ENCODE measurements around the gene KLF13. TPM values are rescaled to one million over a fixed set of nuclear protein-coding genes. Genes with fewer than 3 reads are reported as not detected.

The KLF13 gene
- total RNA-seq, 2 experiments from 2014 or later: 214 to 215 TPM

DNA sequence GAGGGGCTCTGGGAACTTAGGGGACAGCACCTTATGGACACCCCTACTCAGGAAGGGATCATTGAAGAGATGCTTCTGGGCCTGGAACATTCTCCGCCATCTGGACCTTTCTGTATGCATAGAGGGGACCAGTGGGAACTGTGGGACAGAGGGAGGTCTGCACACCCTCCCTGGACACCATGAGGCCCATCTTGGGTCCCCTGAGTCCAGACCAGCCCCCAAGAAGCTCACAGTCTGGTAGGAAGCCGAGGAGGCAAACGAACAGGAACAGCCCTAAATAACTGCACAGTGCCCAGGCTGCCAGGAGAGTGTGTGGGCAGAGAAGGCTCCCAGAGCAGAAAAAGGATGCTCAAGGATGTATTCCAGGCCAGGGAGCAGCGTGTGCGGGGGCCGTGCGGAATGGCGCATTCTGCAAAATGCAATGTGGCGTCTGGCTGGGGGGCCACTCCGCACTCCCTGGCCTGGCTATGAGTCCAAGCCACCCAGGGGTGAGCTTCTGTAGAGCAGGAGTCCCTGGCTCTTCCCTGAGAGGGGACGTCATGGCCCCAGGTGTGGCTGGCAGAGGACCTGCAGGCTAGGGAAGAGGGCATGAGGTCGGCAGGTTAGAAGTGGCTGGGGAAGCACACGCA, 24.5 kb upstream of the KLF13 start:
- H3K27ac Mint-ChIP-seq: peak overlapping the region; percentile 57
- CTCF ChIA-PET: interaction anchor here (0.6 to 1.4 kb wide), 3 partner anchors 10 to 186 kb away, joined by 3 to 7 read pairs (median 4); no protein-coding TSS in a partner anchor
- no peaks in the 10 kb centered on the region for H3K27me3 Mint-ChIP-seq (ENCODE audit: low read depth)
- POLR2A ChIA-PET: no interaction called here
- H3K4me3 Mint-ChIP-seq: no peak overlapping the region
- DNase-seq: peak; percentile 16
- no peaks in the 10 kb centered on the region for H3K9me3 Mint-ChIP-seq (ENCODE audit: insufficient read depth)
- peaks cover 20% of the 10 kb centered on the region for H3K4me1 Mint-ChIP-seq (ENCODE audit: low read depth)
- no peaks in the 10 kb centered on the region for H3K36me3 Mint-ChIP-seq (ENCODE audit: low read depth)
- no peak for ATAC-seq

DNA sequence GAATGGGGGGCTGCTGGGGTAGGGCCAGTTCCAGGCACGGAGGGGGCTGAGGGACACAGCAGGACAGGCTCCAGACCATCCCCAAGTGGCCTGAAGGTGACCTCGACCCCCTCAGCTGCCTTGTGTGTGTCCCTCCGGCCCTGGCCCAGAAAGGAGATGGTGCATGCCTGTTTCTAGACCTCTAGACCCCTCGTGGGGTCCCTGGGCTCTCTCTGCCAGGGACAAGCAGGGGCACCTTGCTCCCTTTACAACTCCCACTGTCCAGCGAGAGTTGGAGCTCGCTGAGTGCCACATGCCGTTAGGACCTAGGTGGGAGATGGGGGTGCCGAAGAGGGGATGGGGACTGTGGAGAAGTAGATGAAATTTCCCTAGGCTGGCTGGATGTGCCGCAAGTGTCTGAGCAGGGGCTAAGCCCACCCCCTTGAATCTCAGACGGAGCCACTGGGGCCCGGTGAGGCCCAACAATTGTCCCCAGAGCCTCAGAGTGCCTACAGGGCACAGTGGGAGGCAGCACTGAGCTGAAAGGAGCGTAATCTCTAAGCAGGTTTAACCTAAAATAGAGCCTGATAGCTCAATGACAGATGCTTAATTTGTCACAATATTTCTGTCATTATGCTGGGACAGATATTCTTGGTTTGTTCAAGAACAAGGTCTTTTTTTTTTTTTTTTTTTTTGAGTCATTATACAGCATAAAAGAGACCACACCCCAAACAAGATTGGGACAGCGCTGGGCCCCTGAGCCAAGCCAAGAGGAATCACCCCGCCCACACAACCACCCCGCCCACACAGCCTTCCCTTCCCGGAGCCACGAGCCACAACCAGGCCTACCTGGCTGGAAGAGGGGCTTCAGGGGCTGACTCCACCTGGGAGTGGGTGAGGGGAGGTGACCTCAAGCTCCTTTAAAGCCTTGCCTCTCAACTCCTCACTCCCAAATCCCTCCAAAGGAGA, 23.6 kb upstream of the KLF13 start:
- ATAC-seq (peak; percentile 50), DNase-seq (peak; percentile 21)
- Mint-ChIP-seq H3K36me3 (ENCODE audit: low read depth) (no peaks in the 10 kb centered on the region), H3K27me3 (ENCODE audit: low read depth) (peaks cover 6% of the 10 kb centered on the region), H3K27ac (peak overlapping the region; percentile 18), H3K4me3 (no peak overlapping the region), H3K4me1 (ENCODE audit: low read depth) (peaks cover 27% of the 10 kb centered on the region), H3K9me3 (ENCODE audit: insufficient read depth) (no peaks in the 10 kb centered on the region)
- CTCF ChIA-PET: interaction anchor here (0.6 to 1.4 kb wide), 11 partner anchors 11 to 185 kb away, joined by 3 to 7 read pairs (median 4); no protein-coding TSS in a partner anchor
- POLR2A ChIA-PET: interaction anchor here (0.7 to 1.8 kb wide), 2 partner anchors 23 to 54 kb away, joined by 3 to 4 read pairs; no protein-coding TSS in a partner anchor

DNA sequence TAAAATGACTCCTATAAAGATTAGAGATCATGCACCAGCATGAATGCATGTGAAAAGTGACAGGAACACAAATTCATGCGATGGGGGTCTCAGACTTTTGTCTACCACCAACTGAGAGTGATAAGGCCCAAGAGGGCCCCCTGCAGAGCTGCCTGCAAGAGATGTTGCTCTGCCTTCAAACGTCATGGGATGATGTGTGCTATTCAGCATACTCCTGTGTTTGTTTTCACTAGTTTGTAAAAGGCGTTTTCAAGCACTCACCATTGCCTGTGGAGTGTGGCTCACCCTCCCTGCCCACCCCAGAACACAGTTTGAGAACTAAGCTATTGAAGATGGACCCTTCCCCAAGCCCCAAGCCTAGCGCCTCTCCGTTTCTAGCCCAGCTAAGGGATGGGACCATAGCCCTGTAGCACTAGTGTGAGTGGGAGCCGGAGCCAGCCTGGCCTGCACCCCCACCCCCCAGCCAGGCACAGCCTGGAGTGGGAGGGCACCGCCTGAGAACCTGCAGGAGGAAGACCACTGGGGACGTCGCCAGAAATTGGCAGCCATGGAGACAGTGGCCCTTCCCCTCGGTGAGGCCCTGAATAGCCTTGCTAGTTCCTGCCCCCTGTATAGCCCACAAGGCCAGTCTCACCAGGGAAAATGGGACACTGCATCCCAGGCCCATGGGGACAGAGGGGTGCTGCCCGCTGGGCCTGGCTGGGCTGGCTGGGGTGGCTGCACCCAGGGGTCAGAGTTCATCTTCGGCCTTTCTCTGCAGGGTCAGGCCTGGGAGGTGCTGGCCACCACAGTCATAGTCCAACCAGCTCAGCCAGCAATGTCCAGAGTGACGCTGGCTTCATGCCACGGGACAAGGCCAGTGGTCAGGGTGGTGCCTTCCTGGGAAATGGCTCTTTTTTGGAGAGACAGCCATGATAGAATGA, 22.6 kb upstream of the KLF13 start:
- Mint-ChIP-seq H3K4me1 (ENCODE audit: low read depth) (peaks cover 36% of the 10 kb centered on the region), H3K4me3 (no peak overlapping the region), H3K9me3 (ENCODE audit: insufficient read depth) (no peaks in the 10 kb centered on the region), H3K36me3 (ENCODE audit: low read depth) (no peaks in the 10 kb centered on the region), H3K27ac (no peak overlapping the region), H3K27me3 (ENCODE audit: low read depth) (peaks cover 6% of the 10 kb centered on the region)
- POLR2A ChIA-PET: interaction anchor here (0.7 to 1.8 kb wide), 2 partner anchors 22 to 53 kb away, joined by 3 to 4 read pairs; no protein-coding TSS in a partner anchor
- CTCF ChIA-PET: interaction anchor here (0.6 to 1.4 kb wide), 10 partner anchors 10 to 184 kb away, joined by 3 to 7 read pairs (median 4); no protein-coding TSS in a partner anchor
- DNase-seq: peak; percentile 16
- no peak for ATAC-seq

DNA sequence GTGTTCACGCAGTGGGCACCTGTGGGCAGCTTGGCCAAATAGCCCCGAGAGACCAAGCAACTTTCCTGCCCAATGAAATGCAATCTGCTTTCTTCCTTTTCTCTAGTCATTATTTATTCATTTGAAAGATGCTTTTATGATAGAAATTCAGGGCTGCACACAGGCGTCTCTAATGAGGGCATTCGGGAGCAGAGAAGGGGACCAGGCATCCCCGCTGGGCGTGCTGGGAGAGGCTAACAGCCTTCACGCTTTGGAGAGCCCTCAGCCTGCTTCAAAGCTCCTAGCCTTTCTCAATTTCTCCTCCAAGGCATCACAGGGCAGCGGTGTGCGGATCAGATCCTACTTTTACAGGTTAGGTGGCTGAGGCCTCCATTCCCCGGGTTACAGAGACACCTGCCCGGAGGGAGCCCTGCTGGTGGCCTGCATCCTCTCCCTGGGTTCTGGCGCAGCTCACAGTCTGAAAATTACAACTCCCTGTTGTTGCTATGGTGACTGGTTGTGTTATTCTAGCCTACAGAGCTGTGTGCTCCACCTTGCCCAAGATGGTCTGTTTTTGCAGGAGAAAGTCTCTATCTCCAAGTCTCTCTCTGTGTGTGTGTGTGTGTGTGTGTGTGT, 21.8 kb upstream of the KLF13 start:
- H3K27ac Mint-ChIP-seq: peak overlapping the region; percentile 8
- DNase-seq (peak; percentile 19), ATAC-seq (no peak)
- H3K27me3 Mint-ChIP-seq (ENCODE audit: low read depth): peaks cover 6% of the 10 kb centered on the region
- no peaks in the 10 kb centered on the region for H3K9me3 Mint-ChIP-seq (ENCODE audit: insufficient read depth)
- H3K4me1 Mint-ChIP-seq (ENCODE audit: low read depth): peaks cover 43% of the 10 kb centered on the region
- ChIA-PET POLR2A (interaction anchor here (1.8 kb wide), 1 partner anchor 21 kb away, joined by 4 read pairs; no protein-coding TSS in a partner anchor), CTCF (no interaction called here)
- H3K36me3 Mint-ChIP-seq (ENCODE audit: low read depth): no peaks in the 10 kb centered on the region
- no peak overlapping the region for H3K4me3 Mint-ChIP-seq

DNA sequence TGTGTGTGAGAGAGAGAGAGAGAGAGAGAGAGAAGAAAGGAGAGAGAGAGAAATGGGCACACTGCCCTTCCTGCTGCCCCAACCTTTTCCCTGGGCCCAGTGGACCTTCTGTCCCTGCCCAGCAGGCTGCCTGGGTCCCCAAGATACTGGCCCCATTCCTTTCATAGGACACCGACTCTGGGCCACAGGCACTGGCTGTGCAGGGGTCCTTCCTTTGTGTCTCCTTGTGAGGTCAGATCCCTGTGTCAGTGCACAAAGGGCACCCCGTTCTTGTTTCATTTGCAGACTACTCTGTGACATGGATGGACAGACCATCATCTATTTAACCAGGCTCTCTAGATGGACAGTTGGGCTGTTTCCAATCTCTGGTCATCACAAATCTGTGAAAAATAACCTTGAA, 21.3 kb upstream of the KLF13 start:
- peaks cover 49% of the 10 kb centered on the region for H3K4me1 Mint-ChIP-seq (ENCODE audit: low read depth)
- H3K9me3 Mint-ChIP-seq (ENCODE audit: insufficient read depth): no peaks in the 10 kb centered on the region
- ATAC-seq (no peak), DNase-seq (peak; percentile 18)
- ChIA-PET CTCF (no interaction called here), POLR2A (no interaction called here)
- no peak overlapping the region for H3K27ac Mint-ChIP-seq
- no peak overlapping the region for H3K4me3 Mint-ChIP-seq
- peaks cover 7% of the 10 kb centered on the region for H3K27me3 Mint-ChIP-seq (ENCODE audit: low read depth)
- no peaks in the 10 kb centered on the region for H3K36me3 Mint-ChIP-seq (ENCODE audit: low read depth)

DNA sequence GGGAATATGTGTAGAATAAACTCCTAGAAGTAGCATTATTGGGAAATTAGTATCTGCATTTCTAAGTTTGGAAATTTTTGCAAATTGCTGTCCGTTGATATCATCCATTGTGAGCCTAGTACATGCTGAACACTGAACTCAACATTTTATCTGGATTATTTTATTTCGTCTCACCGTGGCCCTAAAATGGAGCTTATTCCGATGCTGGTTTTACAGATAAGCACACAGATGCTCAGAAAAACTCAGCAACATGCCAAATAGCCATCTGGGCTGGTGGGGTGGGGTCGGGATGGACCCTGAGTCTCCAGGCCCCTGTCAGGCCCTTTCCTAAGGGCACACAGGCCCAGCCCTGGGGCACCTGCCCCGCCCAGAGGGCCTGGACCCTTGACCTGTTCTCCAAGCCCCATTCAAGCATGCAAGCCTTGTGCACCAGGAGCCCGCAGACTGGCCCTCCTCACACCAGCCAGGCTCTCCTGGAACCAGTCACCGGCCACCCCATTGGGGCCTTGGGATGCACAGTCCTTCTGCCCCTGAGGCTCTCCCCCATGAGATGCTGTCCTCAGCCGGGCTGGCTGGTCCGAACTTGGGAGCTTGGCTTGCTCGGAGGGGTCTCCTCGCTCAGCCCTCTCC, 20.7 kb upstream of the KLF13 start:
- Mint-ChIP-seq H3K36me3 (ENCODE audit: low read depth) (no peaks in the 10 kb centered on the region), H3K9me3 (ENCODE audit: insufficient read depth) (no peaks in the 10 kb centered on the region), H3K27me3 (ENCODE audit: low read depth) (peaks cover 7% of the 10 kb centered on the region), H3K4me1 (ENCODE audit: low read depth) (peaks cover 50% of the 10 kb centered on the region), H3K27ac (no peak overlapping the region), H3K4me3 (no peak overlapping the region)
- CTCF ChIA-PET: no interaction called here
- DNase-seq (peak; percentile 9), ATAC-seq (no peak)
- POLR2A ChIA-PET: interaction anchor here (0.5 kb wide), 1 partner anchor 17 kb away, joined by 3 read pairs; no protein-coding TSS in a partner anchor

DNA sequence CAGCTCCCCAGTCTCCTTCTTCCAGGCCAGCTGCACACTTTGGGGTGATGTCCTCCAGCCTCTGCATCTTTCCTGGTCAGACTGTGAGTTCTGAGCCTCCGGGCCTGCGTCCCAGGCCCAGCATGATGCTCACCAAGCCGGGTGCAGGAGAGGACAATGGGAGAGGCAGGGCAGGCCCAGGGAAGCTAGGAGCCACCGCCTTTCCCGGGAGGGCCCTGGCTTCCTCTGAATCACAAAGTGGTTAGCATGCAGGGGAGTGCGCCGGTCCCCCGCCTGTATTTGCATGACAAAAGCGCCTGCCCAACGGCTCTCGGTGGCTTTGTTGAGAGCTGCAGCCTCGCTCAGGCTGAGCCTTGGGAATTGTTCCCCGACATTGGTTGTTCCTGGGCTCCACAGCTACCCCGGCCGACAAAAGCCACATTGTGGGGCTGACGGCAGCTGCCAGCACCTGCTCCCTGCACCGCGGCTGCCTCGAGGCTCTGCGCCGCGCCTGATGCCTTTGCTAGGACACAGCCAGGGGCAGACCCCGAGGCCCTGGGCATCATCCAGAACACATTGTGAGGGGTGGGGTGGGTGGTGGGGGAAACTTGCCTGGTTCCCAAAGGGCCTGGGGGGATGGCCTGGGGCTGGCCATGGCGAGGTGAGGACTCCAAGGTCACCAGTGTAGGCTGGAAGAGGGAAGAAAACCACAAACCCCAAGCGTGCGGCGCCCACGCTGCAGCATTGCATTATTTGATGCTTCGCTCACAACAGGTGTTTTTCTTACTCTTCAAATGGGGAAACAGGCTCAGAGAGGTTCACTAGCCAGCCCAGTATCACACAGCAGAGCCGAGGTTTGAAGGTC, 20.0 kb upstream of the KLF13 start:
- peak; percentile 15 for DNase-seq
- Mint-ChIP-seq H3K4me1 (ENCODE audit: low read depth) (peaks cover 50% of the 10 kb centered on the region), H3K4me3 (no peak overlapping the region), H3K27ac (no peak overlapping the region), H3K36me3 (ENCODE audit: low read depth) (no peaks in the 10 kb centered on the region), H3K9me3 (ENCODE audit: insufficient read depth) (no peaks in the 10 kb centered on the region), H3K27me3 (ENCODE audit: low read depth) (peaks cover 7% of the 10 kb centered on the region)
- CTCF ChIA-PET: no interaction called here
- POLR2A ChIA-PET: interaction anchor here (0.5 kb wide), 1 partner anchor 17 kb away, joined by 3 read pairs; no protein-coding TSS in a partner anchor
- no peak for ATAC-seq

DNA sequence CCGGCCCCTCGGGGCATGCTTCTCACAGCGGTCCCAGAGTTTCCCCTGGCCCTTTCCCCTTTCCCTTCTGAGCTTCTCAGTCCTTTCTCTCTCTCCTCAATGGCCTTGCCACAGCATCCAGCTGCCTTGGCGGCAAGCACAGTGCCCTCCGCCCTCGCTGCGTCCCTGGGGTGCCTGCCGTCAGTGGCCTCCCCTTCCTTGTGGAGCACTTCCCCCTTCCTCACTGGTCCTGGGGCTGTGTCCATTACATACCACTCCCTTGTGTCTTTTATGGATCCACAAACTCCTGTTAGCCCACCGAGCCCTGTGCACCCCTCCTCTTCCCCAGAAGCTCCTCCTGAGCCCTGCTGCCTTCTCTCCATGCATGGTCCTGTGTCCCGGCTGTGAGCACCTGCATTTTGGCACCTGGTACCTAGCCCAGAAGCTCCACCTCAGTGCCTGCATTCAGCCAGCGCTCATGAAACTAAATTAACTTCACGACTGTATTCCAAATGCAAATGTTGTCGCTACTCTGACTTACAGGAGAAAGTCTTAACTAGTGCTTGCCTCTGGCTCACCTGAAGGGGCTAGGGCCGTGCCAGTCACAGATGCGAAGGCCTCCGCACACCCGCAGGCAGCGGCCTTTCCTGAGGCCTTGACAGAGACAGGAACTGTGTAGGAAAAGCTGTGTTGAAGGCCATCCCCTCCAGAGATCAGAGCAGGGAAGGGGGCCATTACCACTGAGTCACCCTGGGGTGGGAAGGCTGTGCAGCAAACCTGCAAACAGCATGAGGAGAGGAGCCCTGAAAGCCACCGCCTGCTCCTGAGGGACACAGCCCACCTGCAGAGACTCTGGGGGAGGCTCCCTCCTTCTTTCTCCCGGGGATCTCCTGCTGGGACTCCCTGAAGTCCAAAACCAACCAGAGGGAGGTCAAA, 19.1 kb upstream of the KLF13 start:
- POLR2A ChIA-PET: interaction anchor here (1.1 kb wide), 1 partner anchor 18 kb away, joined by 6 read pairs; no protein-coding TSS in a partner anchor
- ATAC-seq (no peak), DNase-seq (peak; percentile 13)
- Mint-ChIP-seq H3K27me3 (ENCODE audit: low read depth) (peaks cover 7% of the 10 kb centered on the region), H3K4me1 (ENCODE audit: low read depth) (peaks cover 47% of the 10 kb centered on the region), H3K9me3 (ENCODE audit: insufficient read depth) (no peaks in the 10 kb centered on the region), H3K36me3 (ENCODE audit: low read depth) (no peaks in the 10 kb centered on the region), H3K27ac (no peak overlapping the region), H3K4me3 (no peak overlapping the region)
- CTCF ChIA-PET: interaction anchor here (0.9 to 1.7 kb wide), 3 partner anchors 13 to 93 kb away, joined by 3 to 7 read pairs (median 4); no protein-coding TSS in a partner anchor

DNA sequence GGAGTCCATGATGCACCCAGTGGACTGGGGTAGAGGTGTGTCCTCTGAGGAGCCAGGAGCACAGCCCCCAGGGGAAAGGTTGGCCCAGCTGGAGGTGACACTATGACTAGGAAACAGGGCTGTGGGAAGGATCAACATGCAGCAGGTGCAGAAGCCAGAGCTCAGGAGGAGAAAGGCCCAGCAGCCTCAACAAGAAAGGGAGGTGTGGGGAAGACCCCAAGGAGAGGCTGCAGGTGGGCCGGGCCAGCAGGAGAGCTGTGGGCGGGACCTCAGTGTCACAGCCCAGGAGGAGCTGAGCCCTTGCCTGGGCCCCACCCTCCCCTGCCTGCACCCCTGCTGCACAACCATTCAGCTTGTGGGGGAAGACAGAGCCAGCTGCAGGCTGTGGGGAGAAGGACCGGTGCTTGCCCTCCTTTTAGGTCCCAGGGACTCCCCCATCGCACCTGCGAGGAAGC, 18.4 kb upstream of the KLF13 start:
- Mint-ChIP-seq H3K4me1 (ENCODE audit: low read depth) (peaks cover 41% of the 10 kb centered on the region), H3K27me3 (ENCODE audit: low read depth) (peaks cover 7% of the 10 kb centered on the region), H3K4me3 (no peak overlapping the region), H3K9me3 (ENCODE audit: insufficient read depth) (peaks cover 3% of the 10 kb centered on the region), H3K36me3 (ENCODE audit: low read depth) (no peaks in the 10 kb centered on the region), H3K27ac (peak overlapping the region; percentile 35)
- ChIA-PET CTCF (interaction anchor here (0.9 to 1.7 kb wide), 3 partner anchors 12 to 93 kb away, joined by 3 to 7 read pairs (median 4); no protein-coding TSS in a partner anchor), POLR2A (interaction anchor here (1.1 kb wide), 1 partner anchor 18 kb away, joined by 6 read pairs; no protein-coding TSS in a partner anchor)
- peak; percentile 28 for ATAC-seq
- peak; percentile 44 for DNase-seq
